A549 (cell line): ENCODE measurements around the gene GINS1. TPM values are rescaled to one million over a fixed set of nuclear protein-coding genes. Genes with fewer than 3 reads are reported as not detected.

ENCODE experiments used
- ATAC-seq, 2 experiments: fragments of 200-7000 bp in 1 of 2; fragments of >200 bp in 1 of 2; cut with Nextera tagmentation in 1 of 2; cut with Tn5 transposase in 1 of 2; 3 replicates each; pipeline versions ENCODE4 v1.8.0 to v1.9.1; 2018 to 2020; ENCODE audit warnings: mild to moderate bottlenecking in 1 of 2, moderate library complexity in 1 of 2
- CTCF ChIA-PET: fragments of 300-600 bp; sonication (Branson Sonifier 250); formaldehyde crosslinking; extraction: SDS; loops from one replicate; lab custom pipeline; 2021; ENCODE audit warnings: antibody characterized with exemption, inconsistent platforms; lab: Yijun Ruan, JAX
- POLR2A ChIA-PET: fragments of 350-600 bp; formaldehyde crosslinking; extraction: SDS; loops from one replicate; lab custom pipeline; 2021; ENCODE audit warnings: antibody characterized with exemption, inconsistent platforms; lab: Yijun Ruan, JAX
- DNase-seq, 2 experiments: peaks; one replicate each; pipeline versions ENCODE4 v3.0.0 to v3.0.0-alpha.2; 2011 to 2016; ENCODE audit warnings: low read depth in 1 of 2, low spot score in 1 of 2
- FAIRE-seq: peaks from 2 replicates; lab custom pipeline; 2011; peaks lifted over from hg19 to GRCh38; lab: Jason Lieb, UNC
- H3K27ac ChIP-seq, 2 experiments: fragments of >200 bp; sonication (Bioruptor Twin); formaldehyde crosslinking; 3 replicates each; pipeline ENCODE4 v1.5.1; 2016 to 2017
- H3K4me1 ChIP-seq: fragments of >200 bp; sonication (Bioruptor Twin); formaldehyde crosslinking; 3 replicates; pipeline ENCODE4 v1.6.1; 2016
- H3K4me2 ChIP-seq: fragments of >200 bp; sonication (Bioruptor Twin); formaldehyde crosslinking; 3 replicates; pipeline ENCODE4 v1.6.1; 2016
- H3K4me3 ChIP-seq: fragments of >200 bp; sonication (Bioruptor Twin); formaldehyde crosslinking; 3 replicates; pipeline ENCODE4 v1.5.1; 2016
- H3K9me3 ChIP-seq: fragments of >200 bp; sonication (Bioruptor Twin); formaldehyde crosslinking; 3 replicates; pipeline ENCODE4 v1.6.1; 2016
- BCL3 ChIP-seq: fragments of >200 bp; sonication (Bioruptor Twin); formaldehyde crosslinking; IDR thresholded peaks from 3 replicates; pipeline ENCODE4 v1.6.1; 2016
- CBX2 ChIP-seq: fragments of 200-600 bp; sonication (generic); IDR thresholded peaks from 2 replicates; pipeline ENCODE4 v1.6.1; 2016; ENCODE audit warnings: low read depth, mild to moderate bottlenecking, borderline replicate concordance
- CHD2 ChIP-seq: fragments of 150-350 bp; IDR thresholded peaks from 2 replicates; pipeline ENCODE4 v1.6.1; 2014; ENCODE audit warnings: low read length; ENCODE audit not compliant: partially characterized antibody
- E2F6 ChIP-seq: IDR thresholded peaks from 2 replicates; pipeline ENCODE4 v1.6.1; 2012; ENCODE audit warnings: low read depth, borderline replicate concordance
- EHF ChIP-seq: fragments of 250-450 bp; sonication (Bioruptor Pico); IDR thresholded peaks from 2 replicates; pipeline ENCODE4 v1.5.0; 2020; ENCODE audit warnings: mild to moderate bottlenecking
- EP300 ChIP-seq, 2 experiments: fragments of >200 bp; sonication (Bioruptor Twin); formaldehyde crosslinking; IDR thresholded peaks; 2 replicates in 1 of 2; 3 replicates in 1 of 2; pipeline ENCODE4 v1.6.1; 2016 to 2017
- FOSL2 ChIP-seq, 2 experiments: fragments of 450-650 bp in 1 of 2; fragments of >200 bp in 1 of 2; sonication (Bioruptor Twin) in 1 of 2; formaldehyde crosslinking; IDR thresholded peaks; 2 replicates each; pipeline versions ENCODE4 v1.5.0 to v1.6.1; 2016 to 2020; ENCODE audit warnings: mild to moderate bottlenecking in 1 of 2, moderate library complexity in 1 of 2
- HOXB13 ChIP-seq: fragments of 250-450 bp; sonication (Bioruptor Pico); IDR thresholded peaks from 2 replicates; pipeline ENCODE4 v1.5.0; 2020; ENCODE audit warnings: low read depth, mild to moderate bottlenecking, moderate library complexity
- JUN ChIP-seq, 2 experiments: fragments of >200 bp; sonication (Bioruptor Twin); formaldehyde crosslinking; IDR thresholded peaks; 2 replicates in 1 of 2; 3 replicates in 1 of 2; pipeline ENCODE4 v1.6.1; 2016 to 2017
- KDM1A ChIP-seq: fragments of 200-600 bp; sonication (generic); IDR thresholded peaks from 2 replicates; pipeline ENCODE4 v1.6.1; 2016; ENCODE audit warnings: low read depth, mild to moderate bottlenecking
- MAFK ChIP-seq: fragments of 450-650 bp; IDR thresholded peaks from 2 replicates; pipeline ENCODE4 v1.6.1; 2014; ENCODE audit not compliant: partially characterized antibody
- MAZ ChIP-seq: fragments of 150-350 bp; IDR thresholded peaks from 2 replicates; pipeline ENCODE4 v1.6.1; 2014; ENCODE audit warnings: antibody characterized with exemption, low read depth, low read length, borderline replicate concordance
- NR3C1 ChIP-seq: fragments of >200 bp; sonication (Bioruptor Twin); formaldehyde crosslinking; IDR thresholded peaks from 3 replicates; pipeline ENCODE4 v1.6.1; 2017
- PBX3 ChIP-seq: IDR thresholded peaks from 2 replicates; pipeline ENCODE4 v1.6.1; 2012
- POLR2A ChIP-seq: IDR thresholded peaks from 2 replicates; pipeline ENCODE4 v1.6.1; 2012; ENCODE audit warnings: mild to moderate bottlenecking, low read length
- RARB ChIP-seq: fragments of 250-450 bp; sonication (Bioruptor Pico); IDR thresholded peaks from 2 replicates; pipeline ENCODE4 v1.8.0; 2021; ENCODE audit warnings: mild to moderate bottlenecking, moderate library complexity
- RNF2 ChIP-seq: fragments of 200-600 bp; sonication (generic); IDR thresholded peaks from 2 replicates; pipeline ENCODE4 v1.6.1; 2016; ENCODE audit warnings: low read depth, mild to moderate bottlenecking, antibody characterized with exemption, moderate library complexity, borderline replicate concordance
- SREBF2 ChIP-seq: fragments of 450-650 bp; IDR thresholded peaks from 2 replicates; pipeline ENCODE4 v1.6.1; 2014; ENCODE audit warnings: mild to moderate bottlenecking, moderate library complexity
- ZNF302 ChIP-seq: fragments of 250-450 bp; sonication (Bioruptor Pico); IDR thresholded peaks from 2 replicates; pipeline ENCODE4 v1.9.0; 2021; ENCODE audit warnings: inconsistent platforms, mild to moderate bottlenecking, moderate library complexity
- ZSCAN20 ChIP-seq: fragments of 250-450 bp; sonication (Bioruptor Pico); IDR thresholded peaks from 2 replicates; pipeline ENCODE4 v1.8.0; 2022; ENCODE audit warnings: mild to moderate bottlenecking, moderate library complexity
- WGBS: methylation state at CpG from one replicate; pipeline ENCODE4 v1.1.6; 2017; ENCODE audit errors: missing lambda C conversion rate; 5-methylcytosine and 5-hydroxymethylcytosine counted together
- polyA plus RNA-seq, 4 experiments: library from polyadenylated mRNA; depleted of rRNA in 3 of 4; stranded (reverse); fragments of >200 nt; fragmentation: RNase III in 1 of 4; extraction: RNeasy Plus Mini Kit Qiagen cat#74134 plus additional on column Dnase treatment in 1 of 4; gene quantifications; 2 replicates in 3 of 4; 3 replicates in 1 of 4; pipeline ENCODE4 v1.2.3, GENCODE V29; 2011 to 2017
- TF ChIP-seq, protein P1 (sequence below): fragments of 150-350 bp; IDR thresholded peaks from 2 replicates; pipeline ENCODE4 v1.6.1; 2014; ENCODE audit warnings: low read depth, mild to moderate bottlenecking, low read length
- TF ChIP-seq, protein P2 (sequence below): fragments of 200-600 bp; sonication (generic); IDR thresholded peaks from 2 replicates; pipeline ENCODE4 v1.6.1; 2016; ENCODE audit warnings: antibody characterized with exemption, mild to moderate bottlenecking, moderate library complexity

Gene GINS1
- polyA plus RNA-seq, 2 of the 4 experiments (the other 2 are of a cell fraction), result 34.2 to 46.4 TPM

DNA sequence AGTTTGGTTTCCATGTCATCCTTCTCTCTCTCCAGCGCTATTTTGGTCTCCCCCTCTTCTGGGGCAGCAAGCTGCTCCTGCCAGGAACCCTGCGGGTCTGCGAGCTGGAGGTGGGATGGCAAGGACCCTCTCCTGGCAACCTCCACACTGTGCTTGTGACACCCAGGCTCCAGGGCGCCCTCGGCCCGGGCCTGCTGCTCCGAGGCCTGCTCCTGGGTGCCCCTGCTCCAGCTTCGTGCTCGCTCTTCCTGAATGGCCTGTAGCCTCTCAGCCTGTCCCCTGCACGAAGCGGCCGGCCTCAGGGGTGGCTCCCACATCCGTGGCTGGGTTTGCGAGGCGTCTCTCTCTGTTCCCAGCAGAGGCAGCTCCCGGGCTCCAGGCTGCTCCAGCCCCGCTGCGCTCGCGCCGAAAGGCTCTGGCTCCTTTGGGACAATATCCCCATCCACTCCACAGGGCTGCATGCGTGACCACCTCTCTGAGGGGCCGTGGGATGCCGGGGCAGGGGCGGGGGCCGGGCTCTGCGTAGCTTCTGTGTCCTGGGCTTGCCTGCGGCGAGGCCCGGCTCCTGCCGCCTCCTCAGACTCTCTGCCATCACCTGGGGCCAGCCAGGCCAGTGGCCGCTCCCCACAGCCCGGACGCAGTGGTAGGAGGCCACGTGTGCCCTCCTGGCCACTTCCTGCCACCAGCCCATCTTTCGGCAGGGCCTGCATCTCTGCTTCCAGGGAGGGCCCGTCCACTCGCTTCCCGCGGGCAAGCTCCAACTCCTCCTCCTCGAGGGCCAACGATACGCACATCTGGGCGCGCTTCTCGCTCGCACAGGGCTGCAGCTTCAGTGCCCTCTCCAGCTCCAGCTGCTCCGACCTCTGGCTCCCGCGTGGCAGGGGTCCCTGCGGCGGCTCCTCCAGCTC, 68.9 kb downstream of the GINS1 start:
- no peak for FAIRE-seq

DNA sequence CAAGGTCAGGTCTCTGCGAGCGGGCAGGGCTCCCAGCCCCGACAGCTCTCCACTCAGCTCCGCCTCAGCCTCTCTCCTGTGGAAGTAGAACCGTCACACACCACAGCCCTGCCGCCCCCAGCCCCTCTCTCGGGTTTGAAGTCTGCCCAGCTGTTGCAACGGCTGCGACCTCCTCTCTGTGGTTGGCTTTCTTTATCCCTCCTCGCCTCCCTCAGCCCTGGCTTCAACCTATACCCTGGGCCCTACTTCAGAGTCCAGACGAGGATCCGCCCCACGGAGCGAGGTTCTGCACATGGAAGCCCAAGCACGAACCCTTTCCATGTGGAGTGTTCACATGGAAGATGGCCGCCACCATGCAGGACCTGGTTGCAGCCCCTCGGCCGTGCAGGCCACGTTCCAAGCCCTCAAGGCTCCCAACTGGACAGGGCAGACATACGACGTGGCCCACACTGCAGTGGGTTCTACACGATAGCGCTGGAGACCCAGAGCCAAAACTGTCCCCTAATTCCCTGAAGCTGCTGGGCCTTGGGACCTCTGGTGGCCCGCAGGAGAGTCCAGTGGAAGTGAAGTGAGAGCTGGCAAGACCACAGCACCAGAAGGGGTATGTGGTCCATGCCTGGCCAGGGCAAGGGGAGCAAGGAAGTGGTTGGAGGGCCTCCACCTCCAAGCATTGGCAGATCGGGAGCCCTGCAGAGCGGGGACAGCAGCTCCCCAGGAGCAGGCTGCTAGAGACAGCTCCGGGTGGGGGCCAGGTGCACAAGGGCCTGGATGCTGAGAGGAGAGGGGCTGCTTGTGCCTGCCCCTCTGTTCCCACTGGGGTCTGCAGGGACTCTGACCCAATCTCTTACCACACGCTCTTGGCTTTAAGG, 69.8 kb downstream of the GINS1 start:
- H3K27ac ChIP-seq, result no peak overlapping the region
- CTCF ChIA-PET, result interaction anchor here (0.6 to 1.2 kb wide), 2 partner anchors 20 to 481 kb away, joined by 3 read pairs; no protein-coding TSS in a partner anchor
- no peak overlapping the region for H3K4me2 ChIP-seq
- no peaks in the 10 kb centered on the region for H3K4me1 ChIP-seq
- POLR2A ChIA-PET, result no interaction called here
- DNase-seq, result no peak
- H3K9me3 ChIP-seq, result no peaks in the 10 kb centered on the region
- no peak overlapping the region for H3K4me3 ChIP-seq
- FAIRE-seq, result no peak
- WGBS, result 94% methylated on average over 28 of the region's 28 CpGs
- no peak for ATAC-seq
- TF ChIP-seq CHD2, result no peak
- TF ChIP-seq PBX3, result no peak
- no peak for TF ChIP-seq SREBF2
- no peak for TF ChIP-seq NR3C1
- no peak for TF ChIP-seq EHF
- TF ChIP-seq ZSCAN20 (CRISPR knock-in tag), result no peak
- no peak for TF ChIP-seq RNF2
- TF ChIP-seq, protein P1, sequence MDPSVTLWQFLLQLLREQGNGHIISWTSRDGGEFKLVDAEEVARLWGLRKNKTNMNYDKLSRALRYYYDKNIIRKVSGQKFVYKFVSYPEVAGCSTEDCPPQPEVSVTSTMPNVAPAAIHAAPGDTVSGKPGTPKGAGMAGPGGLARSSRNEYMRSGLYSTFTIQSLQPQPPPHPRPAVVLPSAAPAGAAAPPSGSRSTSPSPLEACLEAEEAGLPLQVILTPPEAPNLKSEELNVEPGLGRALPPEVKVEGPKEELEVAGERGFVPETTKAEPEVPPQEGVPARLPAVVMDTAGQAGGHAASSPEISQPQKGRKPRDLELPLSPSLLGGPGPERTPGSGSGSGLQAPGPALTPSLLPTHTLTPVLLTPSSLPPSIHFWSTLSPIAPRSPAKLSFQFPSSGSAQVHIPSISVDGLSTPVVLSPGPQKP, result no peak
- no peak for TF ChIP-seq ZNF302
- no peak for TF ChIP-seq E2F6
- TF ChIP-seq, protein P2, sequence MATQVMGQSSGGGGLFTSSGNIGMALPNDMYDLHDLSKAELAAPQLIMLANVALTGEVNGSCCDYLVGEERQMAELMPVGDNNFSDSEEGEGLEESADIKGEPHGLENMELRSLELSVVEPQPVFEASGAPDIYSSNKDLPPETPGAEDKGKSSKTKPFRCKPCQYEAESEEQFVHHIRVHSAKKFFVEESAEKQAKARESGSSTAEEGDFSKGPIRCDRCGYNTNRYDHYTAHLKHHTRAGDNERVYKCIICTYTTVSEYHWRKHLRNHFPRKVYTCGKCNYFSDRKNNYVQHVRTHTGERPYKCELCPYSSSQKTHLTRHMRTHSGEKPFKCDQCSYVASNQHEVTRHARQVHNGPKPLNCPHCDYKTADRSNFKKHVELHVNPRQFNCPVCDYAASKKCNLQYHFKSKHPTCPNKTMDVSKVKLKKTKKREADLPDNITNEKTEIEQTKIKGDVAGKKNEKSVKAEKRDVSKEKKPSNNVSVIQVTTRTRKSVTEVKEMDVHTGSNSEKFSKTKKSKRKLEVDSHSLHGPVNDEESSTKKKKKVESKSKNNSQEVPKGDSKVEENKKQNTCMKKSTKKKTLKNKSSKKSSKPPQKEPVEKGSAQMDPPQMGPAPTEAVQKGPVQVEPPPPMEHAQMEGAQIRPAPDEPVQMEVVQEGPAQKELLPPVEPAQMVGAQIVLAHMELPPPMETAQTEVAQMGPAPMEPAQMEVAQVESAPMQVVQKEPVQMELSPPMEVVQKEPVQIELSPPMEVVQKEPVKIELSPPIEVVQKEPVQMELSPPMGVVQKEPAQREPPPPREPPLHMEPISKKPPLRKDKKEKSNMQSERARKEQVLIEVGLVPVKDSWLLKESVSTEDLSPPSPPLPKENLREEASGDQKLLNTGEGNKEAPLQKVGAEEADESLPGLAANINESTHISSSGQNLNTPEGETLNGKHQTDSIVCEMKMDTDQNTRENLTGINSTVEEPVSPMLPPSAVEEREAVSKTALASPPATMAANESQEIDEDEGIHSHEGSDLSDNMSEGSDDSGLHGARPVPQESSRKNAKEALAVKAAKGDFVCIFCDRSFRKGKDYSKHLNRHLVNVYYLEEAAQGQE, result no peak
- TF ChIP-seq KDM1A, result no peak
- no peak for TF ChIP-seq JUN (IDR thresholded peaks at IDR 0.05)
- no peak for TF ChIP-seq EP300 (IDR thresholded peaks at IDR 0.05)
- TF ChIP-seq CBX2, result no peak
- no peak for TF ChIP-seq FOSL2 (IDR thresholded peaks at IDR 0.05)
- no peak for TF ChIP-seq FOSL2 (CRISPR knock-in tag; IDR thresholded peaks at IDR 0.05)

More for the DNA sequence above, 68.9 kb downstream of the GINS1 start:
- no peak overlapping the region for H3K4me3 ChIP-seq
- WGBS, result 94% methylated on average over 41 of the region's 52 CpGs
- POLR2A ChIA-PET, result no interaction called here
- no peaks in the 10 kb centered on the region for H3K9me3 ChIP-seq
- TF ChIP-seq HOXB13, result no peak
- no peak for TF ChIP-seq RARB
- no peak for TF ChIP-seq MAZ
- TF ChIP-seq POLR2A, result no peak
- no peak for TF ChIP-seq KDM1A
- TF ChIP-seq PBX3, result no peak
- no peak for TF ChIP-seq BCL3
- TF ChIP-seq MAFK, result no peak
- H3K4me2 ChIP-seq, result no peak overlapping the region
- ATAC-seq (peak in 1 of 2 experiments; percentile 29; a peak in 3 of 6 replicates), DNase-seq (no peak)
- no peaks in the 10 kb centered on the region for H3K4me1 ChIP-seq
- CTCF ChIA-PET, result no interaction called here
- H3K27ac ChIP-seq, result no peak overlapping the region
